IPS-15b (cell line): ENCODE results near the gene SMAD5.

ENCODE experiments used
- H3K27me3 ChIP-seq: one replicate; pipeline ENCODE4 v1.6.1; 2013; ENCODE audit warnings: low read length; ENCODE audit not compliant: control insufficient read depth, insufficient read depth
- H3K36me3 ChIP-seq: one replicate; pipeline ENCODE4 v1.6.1; 2013; ENCODE audit warnings: low read length; ENCODE audit not compliant: control insufficient read depth, insufficient read depth
- H3K4me1 ChIP-seq: one replicate; pipeline ENCODE4 v1.6.1; 2013; ENCODE audit warnings: mild to moderate bottlenecking, low read length; ENCODE audit not compliant: control insufficient read depth, insufficient read depth
- H3K4me3 ChIP-seq: one replicate; pipeline ENCODE4 v1.5.1; 2013; ENCODE audit warnings: low read depth, low read length
- H3K9ac ChIP-seq: one replicate; pipeline ENCODE4 v1.6.1; 2013; ENCODE audit warnings: low read depth, mild to moderate bottlenecking, low read length
- H3K9me3 ChIP-seq: one replicate; pipeline ENCODE4 v1.6.1; 2013; ENCODE audit warnings: mild to moderate bottlenecking, low read length; ENCODE audit not compliant: control insufficient read depth, insufficient read depth

Gene SMAD5

DNA sequence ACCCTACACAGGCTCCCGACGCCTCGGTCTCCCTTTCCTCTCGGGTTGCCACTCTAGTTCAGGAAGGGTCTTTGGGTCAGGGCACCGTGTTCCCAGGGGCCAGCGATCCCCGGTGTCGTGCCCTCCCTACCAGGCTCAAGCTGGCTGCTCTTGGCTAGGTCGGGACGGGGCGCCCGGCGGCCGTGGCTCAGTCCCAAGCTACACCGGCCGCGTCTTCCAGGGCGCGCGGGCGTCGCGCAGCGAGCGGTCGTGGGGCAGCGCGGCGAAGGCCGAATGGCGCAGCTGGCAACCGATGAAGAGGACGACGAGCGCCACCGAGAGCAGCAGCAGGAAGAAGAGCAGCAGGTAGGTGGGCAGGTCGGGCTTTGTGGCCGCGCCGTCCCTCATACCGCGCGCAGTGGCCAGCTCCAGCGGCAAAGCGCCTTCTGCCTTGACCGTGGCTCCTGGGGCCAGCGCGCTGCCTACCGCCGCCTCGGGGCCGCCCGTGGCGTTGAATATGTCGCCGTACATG, 59.4 kb downstream of the SMAD5 start:
- H3K9ac ChIP-seq = peak overlapping the region; percentile 24
- peaks cover 82% of the 10 kb centered on the region for H3K27me3 ChIP-seq
- H3K9me3 ChIP-seq = no peaks in the 10 kb centered on the region
- no peaks in the 10 kb centered on the region for H3K36me3 ChIP-seq
- H3K4me3 ChIP-seq = peak overlapping the region; percentile 53
- peaks cover 3% of the 10 kb centered on the region for H3K4me1 ChIP-seq

DNA sequence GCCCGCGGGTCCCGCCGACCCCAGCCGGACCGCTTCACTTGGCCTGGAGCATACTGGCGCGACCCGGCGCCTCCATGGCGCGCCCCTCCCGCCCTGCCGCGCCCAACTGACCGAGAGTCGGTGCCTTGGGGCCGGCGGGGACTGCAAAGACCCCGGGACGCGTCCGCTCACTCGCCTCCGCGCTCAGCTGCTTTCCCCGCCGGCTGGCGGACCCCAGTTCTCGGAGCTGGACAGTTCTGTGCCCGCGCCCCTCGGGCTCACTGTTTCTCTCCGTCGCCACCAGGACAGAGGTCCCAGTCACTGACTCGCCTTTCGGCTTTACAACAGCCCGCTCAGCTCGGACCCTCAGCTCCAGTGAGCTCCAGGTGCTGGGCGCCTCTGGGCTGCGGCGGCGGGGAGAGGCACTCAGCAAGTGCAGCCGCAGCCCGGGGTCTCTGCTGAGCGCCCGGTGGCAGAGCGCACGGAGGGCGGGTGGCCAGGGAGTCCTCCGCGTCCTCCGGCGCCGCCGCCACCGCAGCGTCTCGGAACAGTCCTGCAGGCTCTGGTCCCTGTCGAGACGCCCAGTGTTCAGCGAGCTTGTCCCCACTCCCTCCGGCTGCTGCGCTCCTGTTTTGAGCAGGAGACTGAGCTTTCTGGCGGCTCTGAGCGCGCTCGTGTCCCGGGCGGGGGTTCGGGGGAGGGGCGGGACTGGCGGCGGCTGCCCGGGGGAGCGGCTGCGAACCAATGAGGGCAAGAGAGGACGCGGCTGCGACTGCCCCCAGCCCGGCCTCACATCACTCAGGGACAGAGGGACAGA, 60.1 kb downstream of the SMAD5 start, which contains the start of gene SMIM32:
Gene SMIM32, minus strand, starts transcription at position 637 of the 796 bp plus-strand sequence. CDS start 638 bp downstream, outside the sequence.
- Histone ChIP-seq H3K4me3 (peak within 1 kb of the TSS; percentile 53), H3K4me1 (peaks cover 3% of the 10 kb centered on the region), H3K9ac (peak within 1 kb of the TSS; percentile 24), H3K9me3 (no peaks in the 10 kb centered on the region), H3K27me3 (peaks cover 87% of the 10 kb centered on the region), H3K36me3 (no peaks in the 10 kb centered on the region)

DNA sequence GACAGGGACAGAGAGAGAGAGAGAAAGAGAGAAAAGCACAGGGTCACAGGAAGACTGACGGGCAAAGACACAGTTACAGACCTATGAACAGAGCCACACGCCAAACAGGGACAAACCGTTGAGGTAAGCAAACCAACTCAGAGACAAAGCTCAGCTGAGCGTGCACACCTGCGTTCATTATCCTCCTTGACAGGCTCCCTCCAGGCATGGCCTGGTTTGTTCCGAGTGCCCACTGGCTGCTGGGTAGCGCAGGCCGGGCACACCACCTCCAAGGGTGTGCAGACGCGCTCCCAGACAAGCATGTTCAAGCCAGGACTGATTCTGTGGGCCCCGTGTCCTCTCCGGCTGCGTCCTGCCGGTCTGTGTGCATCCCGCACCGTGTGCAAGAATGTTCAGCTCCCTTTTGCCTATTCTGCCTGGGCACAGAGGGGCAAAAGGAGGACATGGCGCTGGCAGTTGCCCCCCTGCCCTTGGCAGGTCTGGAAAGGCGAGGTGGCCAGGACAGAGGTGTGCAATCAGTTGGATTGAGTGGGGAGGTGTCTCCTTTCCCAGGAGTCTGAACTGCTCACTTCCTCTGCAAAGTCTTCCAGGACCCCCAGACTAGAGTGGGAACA, 60.8 kb downstream of the SMAD5 start:
- Histone ChIP-seq H3K4me3 (peak overlapping the region; percentile 50), H3K4me1 (peaks cover 3% of the 10 kb centered on the region), H3K9ac (no peak overlapping the region), H3K27me3 (peaks cover 90% of the 10 kb centered on the region), H3K36me3 (no peaks in the 10 kb centered on the region), H3K9me3 (no peaks in the 10 kb centered on the region)

DNA sequence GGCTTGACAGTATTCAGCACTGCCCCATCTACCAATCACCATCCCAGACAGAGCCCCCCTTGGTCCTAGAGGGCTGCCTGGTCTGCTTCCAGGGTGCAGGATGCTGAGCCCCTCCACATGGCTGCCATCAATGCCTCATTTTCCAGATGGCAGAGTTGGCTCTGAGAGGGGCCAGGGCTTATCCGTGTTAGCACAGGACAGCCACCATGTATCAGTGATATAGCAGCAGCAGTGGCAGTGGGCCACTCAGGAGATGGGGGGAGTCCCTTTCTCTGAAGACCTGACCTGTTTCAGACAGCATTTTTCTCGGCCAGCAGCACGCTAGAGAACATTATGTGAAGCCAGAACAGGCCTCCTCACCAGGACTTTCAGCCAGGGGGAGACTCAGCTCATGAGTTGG, 61.9 kb downstream of the SMAD5 start:
- Histone ChIP-seq H3K36me3 (no peaks in the 10 kb centered on the region), H3K9me3 (no peaks in the 10 kb centered on the region), H3K4me3 (no peak overlapping the region), H3K4me1 (peaks cover 3% of the 10 kb centered on the region), H3K9ac (no peak overlapping the region), H3K27me3 (peaks cover 92% of the 10 kb centered on the region)

DNA sequence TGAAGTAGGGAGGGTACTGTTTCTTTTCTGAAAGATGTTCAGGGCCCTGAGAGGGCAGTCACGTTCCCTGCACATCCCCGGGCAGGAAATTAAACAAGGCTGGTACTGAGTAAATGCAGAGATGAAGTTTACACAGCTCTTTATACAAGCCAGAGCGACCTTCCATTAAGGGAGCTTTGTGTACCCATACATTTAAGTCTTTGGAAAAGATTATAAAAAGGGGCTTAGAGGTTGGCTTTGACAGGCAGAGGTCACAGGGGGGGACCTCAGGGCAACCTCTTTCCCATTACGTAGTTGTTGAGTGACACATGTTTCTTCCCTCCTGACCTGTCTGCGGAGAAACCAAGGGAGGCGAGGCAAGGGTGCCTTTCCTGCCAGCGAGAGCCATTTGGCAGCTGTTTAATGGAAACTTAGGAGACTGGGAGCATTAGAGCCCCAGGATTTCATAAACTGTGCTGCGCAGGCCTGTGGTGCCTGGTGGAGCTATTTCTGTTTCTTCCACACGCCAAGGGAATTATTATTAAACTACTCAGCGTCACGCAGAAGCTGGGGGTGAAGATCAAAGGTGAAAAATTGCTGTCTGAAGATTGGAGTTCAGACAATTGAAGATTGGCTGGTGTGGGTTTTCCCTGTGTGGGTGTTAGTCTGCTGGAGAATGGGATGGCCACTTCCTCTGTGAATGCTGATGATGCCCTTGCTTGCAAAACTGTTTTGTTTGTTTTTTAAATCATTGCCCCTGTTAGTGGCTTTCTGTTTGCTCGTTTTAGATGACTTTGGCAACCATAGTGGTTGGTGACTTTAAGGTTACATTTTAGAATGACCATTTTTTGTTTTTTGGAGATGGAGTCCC, 63.6 kb downstream of the SMAD5 start:
- no peaks in the 10 kb centered on the region for H3K9me3 ChIP-seq
- H3K4me1 ChIP-seq = peaks cover 3% of the 10 kb centered on the region
- H3K27me3 ChIP-seq = peaks cover 92% of the 10 kb centered on the region
- H3K36me3 ChIP-seq = no peaks in the 10 kb centered on the region
- no peak overlapping the region for H3K4me3 ChIP-seq
- no peak overlapping the region for H3K9ac ChIP-seq

DNA sequence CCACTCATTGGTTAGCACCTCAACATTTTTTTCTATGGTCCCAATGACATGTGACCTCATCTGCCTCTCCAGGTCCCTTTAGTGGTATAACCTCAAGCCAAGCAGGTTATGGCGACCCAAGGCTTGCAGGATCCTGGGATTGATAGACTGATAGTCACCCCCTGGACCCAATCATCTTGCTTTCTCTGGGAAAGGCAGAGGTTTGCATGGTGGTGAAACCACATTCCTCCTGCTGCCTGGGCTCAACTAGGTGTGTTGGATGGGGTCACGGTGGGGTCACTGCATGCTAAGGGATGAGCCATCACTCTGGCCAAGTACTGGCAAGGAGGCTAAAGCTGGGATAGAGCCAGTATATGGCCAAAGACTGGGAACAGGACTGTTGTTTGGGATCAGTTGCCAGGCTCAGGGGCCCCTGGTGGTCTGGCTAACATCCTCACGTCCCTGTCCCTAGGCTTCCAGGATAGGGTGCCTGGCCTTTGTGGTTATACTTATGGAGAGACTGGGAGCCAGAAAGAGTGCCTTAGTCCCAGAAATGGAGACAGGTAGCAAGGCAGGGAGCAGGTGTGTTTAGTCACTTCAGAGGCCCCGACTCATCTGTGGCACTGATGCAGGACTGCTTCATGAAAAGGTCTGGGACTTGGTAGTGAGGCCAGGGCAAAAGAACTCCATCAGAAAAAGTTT, 65.0 kb downstream of the SMAD5 start:
- H3K4me3 ChIP-seq = no peak overlapping the region
- H3K4me1 ChIP-seq = peaks cover 3% of the 10 kb centered on the region
- H3K36me3 ChIP-seq = no peaks in the 10 kb centered on the region
- H3K9me3 ChIP-seq = no peaks in the 10 kb centered on the region
- peaks cover 90% of the 10 kb centered on the region for H3K27me3 ChIP-seq
- H3K9ac ChIP-seq = no peak overlapping the region

DNA sequence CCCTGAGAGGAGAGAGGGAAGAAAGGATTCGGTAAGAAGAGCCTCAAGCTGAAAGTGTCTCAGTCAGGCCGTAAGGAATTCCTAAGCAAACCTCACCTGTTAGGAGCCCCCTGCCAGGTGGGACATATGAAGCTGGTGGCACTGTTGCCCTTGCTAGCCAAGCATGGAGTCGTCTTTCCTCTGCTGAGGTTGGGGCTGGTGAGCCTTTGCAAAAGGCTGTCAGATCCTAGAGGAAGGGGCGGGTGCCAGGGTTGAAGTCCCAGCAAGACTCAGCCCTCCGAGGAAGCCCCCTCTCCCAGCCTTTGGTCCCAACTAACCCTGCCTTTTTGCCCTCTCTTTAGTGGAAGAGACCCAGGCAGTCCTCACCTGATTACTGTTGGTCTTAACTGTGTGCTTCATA, 65.8 kb downstream of the SMAD5 start:
- Histone ChIP-seq H3K36me3 (no peaks in the 10 kb centered on the region), H3K9ac (no peak overlapping the region), H3K9me3 (no peaks in the 10 kb centered on the region), H3K4me3 (no peak overlapping the region), H3K27me3 (peaks cover 83% of the 10 kb centered on the region), H3K4me1 (peaks cover under 1% of the 10 kb centered on the region)

DNA sequence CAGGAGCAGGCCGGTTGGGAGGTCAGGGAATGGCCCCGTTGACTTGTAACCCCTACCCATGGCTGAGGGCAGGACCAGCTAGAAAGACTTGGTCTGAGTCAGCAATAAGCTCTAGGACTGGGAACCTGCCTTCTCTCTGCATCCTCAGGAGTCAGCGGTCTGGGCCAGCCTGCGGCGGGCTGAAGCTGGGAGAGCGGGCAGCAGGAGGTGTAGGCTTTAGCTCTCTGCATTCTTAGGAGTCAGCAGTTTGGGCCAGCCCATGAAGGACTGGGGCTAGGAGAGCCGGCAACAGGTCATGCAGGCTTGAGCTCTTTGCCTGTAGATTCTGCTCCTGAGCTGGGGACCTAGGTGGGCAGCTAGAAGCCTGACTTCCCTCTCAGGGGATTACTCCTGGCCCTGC, 66.8 kb downstream of the SMAD5 start:
- Histone ChIP-seq H3K4me3 (no peak overlapping the region), H3K36me3 (peaks cover 3% of the 10 kb centered on the region), H3K9ac (no peak overlapping the region), H3K4me1 (peaks cover 4% of the 10 kb centered on the region), H3K9me3 (no peaks in the 10 kb centered on the region), H3K27me3 (peaks cover 83% of the 10 kb centered on the region)

DNA sequence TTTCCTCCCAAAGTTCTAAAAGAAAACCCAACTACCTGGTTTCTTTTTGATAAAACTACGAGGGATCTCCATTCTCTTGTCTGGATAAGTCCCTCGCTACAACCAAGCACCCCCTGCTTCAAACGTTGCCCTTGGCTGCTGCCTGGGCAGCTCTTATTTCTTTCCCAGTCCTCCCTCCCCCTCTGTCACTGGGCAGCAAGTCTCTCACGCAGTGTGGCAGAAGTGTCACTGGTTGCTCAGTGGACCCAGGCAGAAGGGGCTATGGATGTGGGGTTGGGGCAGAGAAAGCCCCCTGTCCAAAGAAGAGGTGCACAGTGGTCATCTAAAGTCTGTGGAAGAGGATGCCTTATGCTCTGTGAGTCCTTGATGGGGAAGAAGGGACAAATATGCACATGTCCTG, 67.5 kb downstream of the SMAD5 start:
- Histone ChIP-seq H3K36me3 (peaks cover 3% of the 10 kb centered on the region), H3K9me3 (no peaks in the 10 kb centered on the region), H3K4me1 (peaks cover 4% of the 10 kb centered on the region), H3K27me3 (peaks cover 83% of the 10 kb centered on the region), H3K9ac (no peak overlapping the region), H3K4me3 (no peak overlapping the region)

DNA sequence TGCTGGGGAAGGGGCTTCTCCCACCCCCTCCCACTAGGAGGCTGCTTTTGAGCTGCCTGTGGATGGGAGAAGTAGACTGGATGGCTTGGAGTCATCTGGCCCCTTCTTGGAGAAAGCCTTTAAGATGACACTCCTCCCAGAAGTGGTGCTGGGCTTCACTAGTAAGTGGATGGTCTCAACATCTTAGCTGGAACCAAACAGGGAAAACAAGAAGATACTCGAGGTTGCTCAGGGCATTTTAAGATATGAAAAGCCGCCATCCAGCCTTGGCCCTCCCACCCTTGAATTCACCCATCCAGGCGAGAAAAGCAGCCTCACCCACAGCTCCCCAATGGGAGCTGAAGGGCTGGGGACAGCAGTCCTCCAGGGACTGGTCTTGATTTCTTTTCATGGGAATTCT, 68.1 kb downstream of the SMAD5 start:
- H3K27me3 ChIP-seq = peaks cover 83% of the 10 kb centered on the region
- peaks cover 4% of the 10 kb centered on the region for H3K4me1 ChIP-seq
- H3K9me3 ChIP-seq = no peaks in the 10 kb centered on the region
- H3K4me3 ChIP-seq = no peak overlapping the region
- no peak overlapping the region for H3K9ac ChIP-seq
- H3K36me3 ChIP-seq = peaks cover 3% of the 10 kb centered on the region

DNA sequence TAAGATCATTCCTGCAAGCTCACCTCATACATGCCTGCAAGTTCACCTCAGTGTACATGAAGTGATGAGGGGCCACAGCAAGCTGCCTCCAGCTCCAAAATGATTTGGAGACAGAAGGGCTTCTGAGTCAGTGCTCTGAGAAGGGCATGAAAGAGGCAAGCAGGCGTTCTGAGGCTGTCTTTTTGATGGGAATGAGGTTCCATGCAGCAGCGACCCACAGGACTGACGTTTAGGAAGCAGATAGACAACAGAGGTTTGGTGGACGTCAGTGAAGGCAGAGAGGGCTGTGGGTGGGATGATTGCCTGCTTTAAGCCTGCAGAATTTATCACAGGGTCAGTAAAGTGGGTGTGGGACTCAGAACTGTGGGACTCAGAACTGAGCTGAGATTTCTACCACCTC, 69.2 kb downstream of the SMAD5 start:
- Histone ChIP-seq H3K36me3 (peaks cover 3% of the 10 kb centered on the region), H3K27me3 (peaks cover 84% of the 10 kb centered on the region), H3K4me3 (no peak overlapping the region), H3K9ac (no peak overlapping the region), H3K9me3 (no peaks in the 10 kb centered on the region), H3K4me1 (peaks cover 4% of the 10 kb centered on the region)
